KG1 (cell line): ENCODE measurements around the gene ANO4.

Source experiments
- DNase-seq: peaks from one replicate; lab custom pipeline; 2025; lab: John Stamatoyannopoulos, UW

Gene ANO4

DNA sequence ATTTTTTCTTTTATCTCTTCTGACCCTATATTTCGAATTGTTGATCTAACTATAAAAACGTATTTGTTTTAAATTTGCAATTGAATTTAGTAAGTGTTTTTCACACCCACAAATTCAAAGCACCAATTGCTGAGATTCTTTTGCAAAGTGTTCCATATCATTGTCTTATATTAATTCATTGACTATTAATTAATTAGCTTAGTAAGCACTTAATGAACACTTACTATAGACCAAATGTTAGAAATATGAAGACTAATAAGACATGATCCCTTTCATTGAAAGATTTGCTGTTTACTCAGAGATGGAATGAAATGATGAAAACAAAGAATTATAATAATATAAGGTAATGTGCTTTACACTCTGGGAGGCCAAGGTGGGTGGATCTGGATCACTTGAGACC, 14.2 kb downstream of the ANO4 start:
- DNase-seq, result no peak

DNA sequence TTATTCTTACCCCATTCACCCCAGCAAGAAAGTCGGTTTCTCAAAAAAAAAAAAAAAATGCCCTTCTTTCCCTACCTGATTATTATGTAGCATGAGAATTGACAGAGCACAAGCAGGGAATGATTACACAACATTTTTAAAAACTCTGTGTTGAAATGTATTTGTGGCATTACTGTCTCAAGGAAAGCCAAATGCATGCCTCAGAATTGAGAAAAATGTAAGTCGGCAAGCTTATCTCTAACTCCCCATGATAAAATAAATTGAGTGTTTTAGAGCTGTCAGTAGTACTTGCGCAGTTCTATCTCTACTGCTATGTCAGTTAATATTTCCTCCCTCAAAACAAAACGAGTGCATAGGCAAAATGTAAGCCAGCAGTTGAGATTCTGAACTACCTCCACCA, 25.7 kb downstream of the ANO4 start:
- DNase-seq, result no peak

DNA sequence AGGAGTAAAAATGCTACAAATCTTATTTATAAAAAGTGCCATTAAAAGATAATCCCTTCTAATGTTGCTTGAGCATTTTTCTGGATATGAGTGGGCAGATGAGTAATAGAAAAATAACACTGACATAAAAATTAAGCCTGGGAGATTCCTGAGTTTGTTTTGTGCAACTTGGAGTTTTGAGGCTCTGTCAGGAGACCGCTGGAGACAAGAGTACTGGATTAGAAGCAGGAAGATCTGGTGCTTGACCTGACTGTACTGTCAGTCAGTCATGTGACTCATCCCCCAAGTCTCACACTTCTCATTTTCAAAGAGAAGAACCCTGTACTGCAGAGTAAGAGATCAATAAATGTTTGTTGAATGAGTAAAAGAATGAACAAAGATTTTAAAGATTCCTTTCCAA, 29.4 kb downstream of the ANO4 start:
- no peak for DNase-seq

DNA sequence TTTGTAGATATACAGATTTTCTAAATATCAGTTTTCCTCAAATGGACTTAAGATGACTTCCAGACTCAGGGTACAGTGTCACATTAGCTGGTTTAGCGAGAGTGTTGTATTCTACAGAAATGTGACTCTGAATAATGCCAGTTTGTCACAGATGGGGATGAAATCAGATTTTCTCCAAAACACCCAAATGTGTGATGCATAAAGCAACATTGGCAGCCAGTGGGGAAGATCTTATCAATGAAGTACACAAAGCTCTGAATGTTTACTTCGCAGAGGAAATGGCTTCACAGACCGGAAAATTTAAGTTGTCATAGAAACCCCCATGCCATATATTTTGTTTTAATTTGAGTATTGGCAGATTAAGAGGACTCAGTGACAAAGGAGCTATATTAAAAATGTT, 29.9 kb downstream of the ANO4 start:
- DNase-seq, result no peak

DNA sequence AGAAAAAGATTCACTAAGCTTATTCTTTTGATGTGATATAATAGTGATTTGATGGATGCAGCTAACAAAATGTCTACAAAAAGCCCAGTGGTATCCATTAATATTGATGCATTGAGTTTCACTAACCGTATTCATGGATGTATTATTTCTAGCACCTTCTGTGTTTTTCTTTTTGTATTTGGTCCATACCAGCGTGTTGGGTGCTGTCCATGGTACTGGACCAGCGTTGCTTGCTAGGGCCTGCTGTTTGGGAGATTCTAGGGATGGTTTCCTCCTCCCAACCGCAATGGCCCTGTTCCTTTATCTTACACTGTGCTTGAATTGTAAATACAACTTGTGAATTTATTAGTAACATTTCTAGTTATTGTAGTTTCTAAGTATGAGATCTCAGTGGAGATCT, 31.7 kb downstream of the ANO4 start:
- no peak for DNase-seq

DNA sequence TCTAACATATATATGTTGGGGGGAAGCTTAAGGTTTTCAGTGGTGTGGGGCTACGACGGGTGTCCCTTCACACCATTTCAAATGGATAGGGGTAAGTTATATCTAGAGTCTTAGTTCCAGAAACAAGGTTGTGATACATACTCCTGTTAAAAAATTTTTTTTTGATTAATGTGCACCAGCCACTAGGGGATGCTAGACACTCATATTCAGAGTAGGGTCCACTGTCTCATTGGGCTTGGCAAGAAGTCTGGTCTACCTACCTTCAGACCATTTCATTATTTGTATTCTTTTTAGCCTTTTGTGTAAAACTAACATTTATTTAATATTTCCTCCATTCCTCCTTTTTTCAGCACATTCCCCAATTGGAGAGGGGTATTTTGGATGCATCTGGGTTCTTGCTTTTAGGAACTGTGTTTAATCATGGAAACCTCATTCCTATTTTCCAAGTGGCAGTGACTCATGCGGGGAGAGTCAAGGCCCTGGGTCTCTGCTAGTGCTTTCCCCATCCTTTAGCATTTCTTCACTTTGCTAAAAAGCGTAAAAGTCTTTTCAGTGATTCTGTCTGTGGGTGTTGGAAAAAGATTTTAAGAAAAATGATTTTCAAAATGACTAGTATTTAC, 33.4 kb downstream of the ANO4 start:
- DNase-seq, result no peak

DNA sequence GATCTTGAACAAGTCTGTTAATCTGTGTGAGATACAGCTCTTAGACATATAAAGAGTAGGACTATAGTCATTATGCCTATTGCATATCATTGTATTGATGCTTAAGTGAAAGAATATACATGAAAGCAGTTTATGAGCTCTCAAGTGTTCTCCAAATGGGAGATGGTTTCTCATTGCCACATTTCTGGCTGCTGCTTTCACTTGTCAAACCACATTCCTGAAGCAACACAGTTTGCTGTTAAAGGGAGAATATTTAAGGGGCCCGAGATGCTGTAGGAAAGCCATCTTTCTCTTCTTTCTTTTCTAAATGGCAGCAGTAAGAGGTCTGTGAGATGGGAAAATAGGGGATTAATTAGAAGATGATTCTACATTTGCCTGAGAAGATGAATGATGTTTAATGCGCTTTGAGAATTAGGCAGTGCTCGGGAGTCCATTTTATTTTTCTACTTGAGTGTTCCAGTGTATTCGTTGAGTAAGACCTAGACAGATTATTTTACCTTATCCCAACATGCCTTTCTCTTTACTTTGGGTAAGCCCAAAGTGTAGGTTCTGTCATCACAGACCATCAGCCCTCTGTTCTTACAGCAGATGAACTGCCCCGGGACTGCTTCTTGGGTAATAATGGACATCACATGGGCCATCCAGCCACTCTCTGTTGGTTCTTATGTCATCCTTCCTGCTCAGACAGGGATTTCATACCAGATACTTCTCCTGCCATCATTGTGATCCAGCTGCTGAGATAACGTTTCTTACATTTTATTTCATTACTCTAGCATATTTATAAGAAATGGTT, 35.6 kb downstream of the ANO4 start:
- no peak for DNase-seq

DNA sequence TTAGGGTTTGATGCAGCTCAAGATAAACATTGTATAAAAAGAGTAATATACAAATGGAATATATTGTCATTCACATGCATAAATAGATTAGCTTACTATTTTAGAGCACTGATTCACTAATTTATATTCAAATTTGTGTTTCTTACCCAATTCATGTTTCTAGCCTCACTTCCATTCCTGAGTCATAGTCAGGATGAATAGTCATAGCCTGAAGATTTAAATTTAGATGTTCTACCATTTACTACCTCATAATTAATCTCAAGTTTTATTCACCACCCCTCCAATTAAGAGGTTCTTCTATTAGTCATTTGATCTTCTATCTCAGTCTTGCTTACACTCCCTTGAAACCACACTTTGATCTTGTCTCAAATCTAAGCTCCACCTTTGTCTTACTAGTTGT, 38.7 kb downstream of the ANO4 start:
- no peak for DNase-seq

DNA sequence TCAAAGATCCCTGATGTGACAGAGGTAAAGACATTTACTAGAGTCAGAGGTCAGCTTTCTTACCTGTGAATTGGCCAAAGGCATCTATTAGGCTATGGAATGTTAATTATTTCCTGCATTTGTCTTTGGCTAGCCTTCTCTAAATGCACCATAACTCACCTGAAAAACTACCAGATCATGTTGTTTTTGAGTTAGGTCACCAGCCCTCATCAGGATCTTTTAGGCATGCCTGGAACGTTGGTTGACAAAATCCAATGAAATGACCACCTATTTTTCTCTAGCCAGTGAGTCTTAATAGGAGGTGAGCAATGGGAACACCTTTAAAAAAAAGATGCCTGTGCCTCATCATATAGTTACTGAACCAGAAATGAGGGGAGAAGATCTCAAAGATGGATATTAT, 46.2 kb downstream of the ANO4 start:
- no peak for DNase-seq

DNA sequence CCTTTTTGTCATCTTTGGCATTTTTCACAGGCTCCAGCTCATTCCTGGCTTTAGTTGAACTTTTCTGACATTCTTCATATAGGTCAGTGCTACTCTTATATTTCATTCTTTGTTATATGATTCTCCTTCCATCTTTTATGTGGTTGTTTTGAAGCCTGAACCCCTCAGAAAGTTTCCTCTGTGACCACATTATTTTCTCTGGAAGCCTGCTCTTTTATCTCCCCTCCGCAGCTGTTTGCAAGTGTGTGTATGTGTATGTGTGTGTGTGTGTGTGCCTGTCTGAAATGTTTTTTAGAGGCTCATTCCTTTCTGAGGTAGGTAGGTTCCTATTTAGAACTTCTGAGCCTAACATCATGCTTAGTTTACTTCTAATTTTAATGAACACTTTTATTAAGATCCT, 47.6 kb downstream of the ANO4 start:
- DNase-seq, result no peak

DNA sequence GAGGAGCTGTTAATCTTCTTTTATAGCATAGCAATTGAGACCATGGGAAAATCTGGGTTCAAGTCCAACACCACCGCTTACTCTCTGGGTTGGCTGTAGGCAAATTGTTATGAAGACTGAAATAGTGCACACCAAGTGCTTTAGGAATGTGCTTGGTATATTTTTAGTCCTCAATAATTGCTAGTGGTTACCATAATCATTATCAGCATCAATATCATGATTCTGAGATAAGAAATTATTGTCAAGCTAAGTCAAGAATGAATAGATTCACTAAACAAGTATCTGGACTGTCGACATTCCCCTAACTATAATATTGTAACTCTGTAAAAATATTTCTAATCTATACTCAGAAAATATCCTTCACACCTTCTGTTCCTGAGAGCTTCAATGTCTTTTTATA, 48.5 kb downstream of the ANO4 start:
- DNase-seq, result no peak

DNA sequence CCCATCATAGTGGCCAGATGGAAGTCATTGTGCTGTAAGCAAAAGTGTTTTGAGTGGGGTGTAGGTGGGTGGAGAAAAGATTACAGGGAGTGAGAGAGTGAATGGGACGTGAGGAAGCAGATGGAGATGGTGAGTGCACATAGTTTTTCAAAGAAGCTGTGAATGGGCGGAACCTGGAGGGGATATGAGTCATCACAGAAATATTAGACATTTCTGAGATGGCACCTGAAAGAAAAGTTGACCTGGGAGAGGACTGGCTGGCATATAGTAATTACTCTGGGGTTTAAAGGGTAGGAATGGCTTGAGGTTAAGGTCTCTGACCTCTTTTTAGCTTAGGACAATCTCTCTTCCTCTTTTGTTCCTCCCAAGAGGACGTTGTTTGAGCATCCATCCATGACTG, 50.5 kb downstream of the ANO4 start:
- DNase-seq, result no peak

DNA sequence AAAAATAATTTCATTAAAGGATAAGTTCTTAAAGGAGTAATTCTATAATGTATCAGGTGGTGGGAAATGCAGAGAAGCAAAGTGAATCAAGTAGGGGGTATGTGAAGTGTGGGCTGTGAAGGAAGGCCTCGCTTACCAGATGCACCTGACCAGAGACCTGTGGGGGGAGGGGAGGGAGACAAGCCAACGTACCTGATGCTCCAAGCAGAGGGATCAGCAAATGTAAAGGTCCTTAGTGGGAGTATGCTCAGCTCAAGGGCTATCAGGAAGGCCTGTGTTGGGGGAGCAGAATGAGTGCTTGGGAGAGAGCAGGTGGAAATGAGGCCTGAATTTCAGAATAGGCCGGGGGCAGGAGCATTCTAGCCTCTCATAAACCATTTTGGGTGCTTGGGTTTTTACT, 57.1 kb downstream of the ANO4 start:
- DNase-seq, result no peak

DNA sequence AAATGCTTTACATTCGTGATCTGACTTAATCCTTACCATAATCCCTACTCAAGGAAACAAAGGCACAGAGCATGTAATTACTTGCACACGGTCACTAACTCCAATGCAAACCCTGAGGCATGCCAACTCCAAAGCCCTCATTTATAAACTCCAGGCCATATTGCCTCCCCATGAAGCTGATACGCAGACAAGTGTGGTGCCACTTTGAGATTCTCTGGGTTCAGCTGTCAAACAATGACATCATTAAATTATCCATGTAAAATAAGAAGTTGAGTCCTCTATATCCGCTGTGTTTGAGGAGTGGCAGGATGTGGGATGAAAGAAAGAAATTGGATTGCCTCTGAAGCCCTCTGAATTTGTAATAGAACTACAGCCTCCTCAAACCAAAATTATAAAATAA, 62.8 kb downstream of the ANO4 start:
- no peak for DNase-seq

DNA sequence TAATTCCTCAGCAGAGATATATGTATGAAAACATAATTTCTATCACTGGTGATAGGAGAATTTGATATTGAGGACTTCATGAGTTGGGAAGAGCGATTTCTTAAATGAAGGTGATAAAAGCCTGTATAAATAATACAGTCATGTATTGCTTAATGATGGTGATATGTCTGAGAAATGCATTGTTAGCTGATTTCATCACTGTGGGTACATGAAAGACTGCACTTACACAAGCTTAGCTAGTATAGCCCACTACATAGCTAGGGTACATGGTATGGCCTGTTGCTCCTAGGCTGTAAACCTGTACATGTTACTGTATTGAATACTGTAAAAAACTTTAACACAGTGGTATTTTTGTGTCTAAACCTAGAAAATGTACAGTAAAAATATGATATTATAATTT, 63.4 kb downstream of the ANO4 start:
- no peak for DNase-seq

DNA sequence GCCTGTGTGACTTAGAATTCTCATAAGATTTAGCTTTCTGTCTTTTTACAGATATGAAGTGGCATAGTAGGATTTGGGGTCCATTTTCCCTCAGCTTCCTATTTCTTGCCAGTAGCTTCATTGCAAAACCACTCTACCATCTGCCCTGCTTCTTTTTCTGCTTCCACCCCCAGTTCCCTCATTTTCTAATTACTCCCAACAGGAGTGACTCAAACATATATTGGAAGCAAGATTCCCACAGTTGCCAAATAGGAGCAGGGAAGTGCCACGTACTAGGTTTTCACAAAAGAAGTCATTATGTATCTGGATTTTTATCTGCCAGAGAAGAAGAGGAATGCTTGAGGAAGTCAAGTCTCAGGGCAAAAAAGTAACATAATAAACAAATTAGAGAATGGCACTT, 64.1 kb downstream of the ANO4 start:
- DNase-seq, result no peak

DNA sequence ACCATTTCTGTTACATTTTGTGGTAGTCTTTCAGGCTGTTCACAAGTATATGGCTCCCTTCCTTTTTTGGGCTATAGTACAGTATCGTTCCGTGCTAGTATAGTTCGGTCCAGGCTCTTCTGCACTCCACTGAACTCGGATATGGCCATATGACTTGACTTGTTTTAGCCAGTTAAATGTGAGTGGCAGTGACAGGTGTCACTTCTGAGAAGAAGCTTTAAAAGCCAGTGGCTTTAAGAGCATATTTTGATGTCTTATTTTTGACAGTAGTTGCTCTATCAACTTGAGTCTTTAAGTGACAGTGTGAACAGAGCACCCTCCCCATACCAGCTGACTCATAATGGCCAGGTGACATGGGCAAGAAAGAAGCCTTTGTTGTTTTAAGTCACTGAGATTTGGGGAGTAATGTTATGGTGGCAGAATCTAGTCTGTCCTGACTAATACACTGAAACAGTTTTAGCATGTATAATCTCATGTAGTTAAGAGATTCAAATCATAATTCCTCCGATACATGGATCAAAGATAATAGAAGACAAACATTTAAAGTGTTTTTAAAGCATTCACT, 64.6 kb downstream of the ANO4 start:
- DNase-seq, result no peak

DNA sequence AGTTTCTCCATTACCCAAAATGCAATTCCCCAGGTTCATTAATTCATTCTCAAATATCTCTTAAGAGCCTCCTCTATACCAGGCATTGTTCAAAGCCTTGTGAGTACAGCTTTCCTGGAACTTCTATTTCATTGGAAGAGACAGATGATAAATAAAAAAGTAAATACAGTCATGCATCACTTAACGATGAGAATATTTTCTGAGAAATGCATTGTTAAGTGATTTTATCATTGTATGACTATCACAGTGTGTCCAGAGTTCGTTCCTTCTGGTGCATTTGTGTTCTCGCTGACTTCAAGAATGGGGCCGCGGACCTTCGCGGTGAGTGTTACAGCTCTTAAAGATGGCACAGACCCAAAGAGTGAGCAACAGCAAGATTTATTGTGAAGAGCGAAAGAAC, 66.0 kb downstream of the ANO4 start:
- no peak for DNase-seq

DNA sequence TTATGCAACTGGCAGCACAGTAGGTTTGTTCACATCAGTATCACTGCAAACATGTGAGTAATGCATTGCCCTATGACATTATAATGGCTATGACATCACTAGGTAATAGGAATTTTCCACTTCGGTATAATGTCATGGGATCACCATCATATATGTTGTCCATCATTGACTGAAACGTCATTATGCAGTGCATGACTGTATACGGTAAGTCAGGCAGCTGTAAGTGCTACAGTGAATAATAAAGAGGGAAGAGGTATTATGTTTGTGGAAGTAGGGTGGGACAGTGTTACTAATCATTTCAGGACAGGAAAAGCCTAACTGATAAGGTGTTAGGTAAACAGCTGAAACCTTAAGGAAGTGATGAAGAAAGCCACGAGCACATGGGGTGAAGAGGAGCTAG, 68.1 kb downstream of the ANO4 start:
- DNase-seq, result no peak

DNA sequence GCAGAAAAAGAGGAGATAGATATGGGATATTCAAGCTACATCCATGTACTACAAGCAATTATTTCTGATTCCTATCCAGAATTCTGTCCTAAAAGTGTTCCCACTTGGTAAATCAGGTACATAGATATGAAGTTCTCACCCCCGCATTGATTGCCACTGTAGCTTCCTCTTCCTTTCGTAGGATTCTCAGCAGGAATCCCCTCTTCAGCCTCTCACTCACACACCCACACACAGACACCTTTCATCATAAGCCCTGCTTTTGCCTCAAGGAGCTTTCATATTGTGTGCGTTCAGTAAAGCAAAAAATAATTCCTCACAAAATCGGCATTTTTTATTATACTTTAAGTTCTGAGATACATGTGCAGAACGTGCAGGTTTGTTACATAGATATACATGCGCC, 69.8 kb downstream of the ANO4 start:
- no peak for DNase-seq

DNA sequence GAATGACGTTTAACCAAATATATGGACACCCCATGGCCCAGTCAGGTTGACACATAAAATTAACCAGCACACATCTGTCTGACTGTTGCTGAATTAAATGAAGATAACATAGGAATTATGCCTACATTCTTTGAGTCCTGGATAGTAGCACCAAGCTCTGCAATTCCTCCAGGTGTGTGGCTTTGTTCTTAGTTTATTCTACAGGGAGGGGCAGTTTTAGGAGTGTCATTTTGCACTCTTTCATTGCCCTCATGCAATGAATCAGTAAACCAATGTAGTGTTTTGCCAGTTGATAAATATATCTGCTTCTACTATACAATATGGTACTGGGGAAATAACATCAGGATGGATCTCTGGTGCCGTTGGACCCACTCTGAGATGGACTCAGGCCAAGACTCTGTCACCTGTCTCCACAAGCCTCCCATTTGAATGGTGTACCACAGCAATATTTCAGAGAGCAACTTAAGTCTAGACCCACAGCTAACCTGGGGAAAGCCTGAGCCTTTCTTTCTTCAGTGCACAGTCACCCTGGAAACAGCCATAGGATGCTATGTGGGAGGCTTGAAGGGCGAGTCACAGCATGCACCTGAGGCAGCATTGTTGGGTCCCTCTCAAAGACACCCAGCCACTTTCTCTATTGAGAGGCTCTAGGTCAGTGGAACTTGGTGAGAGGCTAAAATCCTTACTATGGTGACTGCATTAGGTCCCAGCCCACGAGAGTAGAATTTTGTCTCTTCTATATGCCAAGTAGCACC, 73.2 kb downstream of the ANO4 start:
- DNase-seq, result no peak

DNA sequence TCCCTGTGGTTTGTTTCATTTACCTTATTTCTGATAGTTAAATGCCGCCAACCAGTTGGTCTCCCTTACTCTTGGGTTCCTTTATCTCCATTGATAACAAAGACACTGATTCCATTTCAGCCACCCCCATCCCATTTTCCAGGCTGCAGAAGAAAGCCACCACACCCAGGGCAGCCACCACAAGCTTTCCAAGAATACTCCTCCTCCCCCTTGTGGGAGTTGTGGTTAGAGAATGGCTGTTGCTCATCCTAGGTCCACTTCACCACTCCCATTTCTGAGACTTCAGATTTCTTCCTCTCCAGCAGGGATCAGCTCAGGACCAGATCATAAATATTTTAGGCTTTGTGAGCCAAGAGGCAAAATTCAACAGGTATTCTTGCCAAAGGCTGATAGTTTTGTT, 73.9 kb downstream of the ANO4 start:
- DNase-seq, result no peak

DNA sequence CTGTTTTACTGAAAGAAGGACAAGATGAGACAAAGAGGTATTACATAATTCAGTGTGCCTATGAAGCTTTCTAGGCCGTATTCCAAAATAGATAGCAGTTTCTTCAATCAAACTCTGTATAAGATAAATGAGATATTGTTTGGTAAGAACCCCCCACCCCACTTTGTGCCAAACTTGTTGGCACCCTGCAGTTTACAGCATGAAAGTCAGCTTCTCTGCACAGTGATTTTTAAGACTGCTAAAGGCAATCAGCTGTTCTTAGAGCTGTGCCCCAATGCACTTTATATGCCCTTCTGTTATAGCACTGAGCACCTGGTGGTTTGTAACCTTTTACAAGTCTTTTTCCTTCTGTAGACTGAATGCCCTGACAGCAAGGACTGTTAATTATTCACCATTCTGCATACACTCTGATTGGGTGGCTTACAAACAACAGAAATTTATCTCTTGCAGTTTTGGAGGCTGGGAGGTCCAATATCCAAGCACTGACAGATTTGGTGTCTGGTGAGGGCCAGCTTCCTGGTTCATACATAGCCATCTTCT, 76.7 kb downstream of the ANO4 start:
- no peak for DNase-seq
